Gastrocnemius medialis (tissue), 4 donors: ENCODE data around the gene KIF20A.

Experiments
- POLR2A ChIP-seq, 2 donors: fragments of 450-650 bp; IDR thresholded peaks; one replicate each; pipeline ENCODE4 v1.6.1; 2017; ENCODE audit warnings: antibody characterized with exemption in 2 of 2, mild to moderate bottlenecking in 2 of 2, moderate library complexity in 2 of 2
- TF ChIP-seq, protein P1 (sequence below), 5 experiments: fragments of 450-650 bp in 3 of 5; fragments of 200-600 bp in 2 of 5; sonication (generic) in 2 of 5; IDR thresholded peaks in 4 of 5; conservative IDR thresholded peaks in 1 of 5; 1 replicate in 4 of 5; 2 replicates in 1 of 5; pipeline ENCODE4 v1.5.1; 2016 to 2019; ENCODE audit warnings: antibody characterized with exemption in 5 of 5, mild to moderate bottlenecking in 3 of 5, moderate library complexity in 3 of 5

DNA sequence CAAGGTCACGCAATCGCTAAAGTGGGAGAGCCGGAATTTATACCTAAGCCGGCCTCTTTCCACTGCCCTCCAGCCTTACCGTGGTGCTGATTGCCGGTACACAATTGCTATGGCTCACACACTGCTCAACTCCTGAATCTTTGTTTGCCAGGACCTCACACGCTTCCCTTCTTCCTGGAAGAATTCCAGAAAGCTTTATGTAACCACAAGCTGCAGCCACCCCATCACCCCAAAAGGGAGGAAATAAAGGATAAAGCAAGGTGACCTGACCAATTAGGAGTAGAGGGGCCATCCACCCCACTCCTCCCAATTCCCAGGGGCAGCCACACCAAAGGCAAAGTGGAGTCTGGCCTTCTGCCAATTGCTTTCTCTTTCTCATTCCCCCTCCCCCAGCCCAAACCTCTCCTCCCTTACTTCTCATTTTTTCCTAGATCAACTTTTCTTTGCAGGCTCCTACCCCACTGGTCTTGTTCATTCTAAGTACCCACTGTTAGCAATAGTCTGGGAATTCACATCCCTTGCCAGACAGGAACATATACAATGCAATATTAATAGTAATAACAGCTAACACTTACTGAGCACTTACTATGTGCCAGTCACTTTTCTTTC is 52.2 kb downstream of the KIF20A start:
- TF ChIP-seq, protein P1, sequence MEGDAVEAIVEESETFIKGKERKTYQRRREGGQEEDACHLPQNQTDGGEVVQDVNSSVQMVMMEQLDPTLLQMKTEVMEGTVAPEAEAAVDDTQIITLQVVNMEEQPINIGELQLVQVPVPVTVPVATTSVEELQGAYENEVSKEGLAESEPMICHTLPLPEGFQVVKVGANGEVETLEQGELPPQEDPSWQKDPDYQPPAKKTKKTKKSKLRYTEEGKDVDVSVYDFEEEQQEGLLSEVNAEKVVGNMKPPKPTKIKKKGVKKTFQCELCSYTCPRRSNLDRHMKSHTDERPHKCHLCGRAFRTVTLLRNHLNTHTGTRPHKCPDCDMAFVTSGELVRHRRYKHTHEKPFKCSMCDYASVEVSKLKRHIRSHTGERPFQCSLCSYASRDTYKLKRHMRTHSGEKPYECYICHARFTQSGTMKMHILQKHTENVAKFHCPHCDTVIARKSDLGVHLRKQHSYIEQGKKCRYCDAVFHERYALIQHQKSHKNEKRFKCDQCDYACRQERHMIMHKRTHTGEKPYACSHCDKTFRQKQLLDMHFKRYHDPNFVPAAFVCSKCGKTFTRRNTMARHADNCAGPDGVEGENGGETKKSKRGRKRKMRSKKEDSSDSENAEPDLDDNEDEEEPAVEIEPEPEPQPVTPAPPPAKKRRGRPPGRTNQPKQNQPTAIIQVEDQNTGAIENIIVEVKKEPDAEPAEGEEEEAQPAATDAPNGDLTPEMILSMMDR (IDR thresholded peaks at IDR 0.05 in 4 of 5, conservative IDR thresholded peaks at IDR 0.05 in 1 of 5): no peak
- TF ChIP-seq POLR2A (IDR thresholded peaks at IDR 0.05): no peak
